CD4-positive, CD25-positive, alpha-beta regulatory T cell (primary cell): ENCODE measurements around the gene KIF18A. TPM values are rescaled to one million over a fixed set of nuclear protein-coding genes. Genes with fewer than 3 reads are reported as not detected.

Experiments
- ATAC-seq, 2 donors: fragments of 150-1000 bp; cut with Tn5 transposase; one replicate each; pipeline ENCODE4 v1.10.0; 2021; ENCODE audit warnings: low read depth in 2 of 2, moderate number of reproducible peaks in 2 of 2, moderate library complexity in 1 of 2
- DNase-seq, 3 donors: peaks; one replicate each; pipeline versions ENCODE4 v3.0.0 to v3.0.0-alpha.2; 2012 to 2022; ENCODE audit warnings: mixed read lengths in 1 of 3
- H3K27ac ChIP-seq: one replicate; pipeline ENCODE4 v1.7.0; 2013; ENCODE audit warnings: mild to moderate bottlenecking, low read length; ENCODE audit not compliant: insufficient read depth, poor library complexity, severe bottlenecking
- H3K27me3 ChIP-seq: one replicate; pipeline ENCODE4 v1.7.0; 2013; ENCODE audit warnings: low read length; ENCODE audit not compliant: control insufficient read depth, insufficient read depth
- H3K36me3 ChIP-seq: one replicate; pipeline ENCODE4 v1.7.0; 2013; ENCODE audit warnings: mild to moderate bottlenecking, low read length, moderate library complexity; ENCODE audit not compliant: control insufficient read depth, insufficient read depth
- H3K4me1 ChIP-seq: 2 replicates; pipeline ENCODE4 v1.7.0; 2013; ENCODE audit warnings: mild to moderate bottlenecking, low read length; ENCODE audit not compliant: insufficient read depth, control insufficient read depth, poor library complexity, severe bottlenecking
- H3K4me3 ChIP-seq: one replicate; pipeline ENCODE4 v1.7.0; 2013; ENCODE audit warnings: low read depth, mild to moderate bottlenecking, low read length, moderate library complexity
- H3K9me3 ChIP-seq, 2 experiments: 1 replicate in 1 of 2; 2 replicates in 1 of 2; pipeline ENCODE4 v1.7.0; 2013; ENCODE audit warnings: low read length in 2 of 2, mild to moderate bottlenecking in 1 of 2, moderate library complexity in 1 of 2; ENCODE audit not compliant: control insufficient read depth in 2 of 2
- H3K27ac Mint-ChIP-seq, 3 donors: one replicate each; pipeline ENCODE4 v1.8.0; 2020 to 2022; ENCODE audit warnings: mild to moderate bottlenecking in 3 of 3, mixed read lengths in 3 of 3, moderate library complexity in 2 of 3
- H3K27me3 Mint-ChIP-seq: one replicate; pipeline ENCODE4 v1.8.0; 2022; ENCODE audit warnings: mild to moderate bottlenecking, mixed read lengths
- H3K36me3 Mint-ChIP-seq: one replicate; pipeline ENCODE4 v1.8.0; 2020; ENCODE audit warnings: mixed read lengths
- H3K4me1 Mint-ChIP-seq, 4 donors: one replicate each; pipeline ENCODE4 v1.8.0; 2020 to 2022; ENCODE audit warnings: mixed read lengths in 4 of 4, mild to moderate bottlenecking in 1 of 4
- H3K4me3 Mint-ChIP-seq, 4 donors: one replicate each; pipeline ENCODE4 v1.8.0; 2020 to 2022; ENCODE audit warnings: mild to moderate bottlenecking in 4 of 4, mixed read lengths in 4 of 4, moderate library complexity in 3 of 4
- H3K9me3 Mint-ChIP-seq, 7 donors: one replicate each; pipeline ENCODE4 v1.8.0; 2020 to 2022; ENCODE audit warnings: mixed read lengths in 7 of 7, mild to moderate bottlenecking in 3 of 7, moderate library complexity in 2 of 7
- polyA plus RNA-seq, 4 donors: library from polyadenylated mRNA; unstranded; fragments of 300-500 nt; fragmentation: Illumina TruSeq; gene quantifications; one replicate each; pipeline ENCODE4 v1.2.3, GENCODE V29; 2021
- total RNA-seq: library from RNA; stranded (reverse); gene quantifications from one replicate; pipeline ENCODE4 v1.2.3, GENCODE V29; 2022

Gene KIF18A
- total and polyA plus RNA-seq, 5 donors from 2014 or later: 1.1 to 10.6 (median 1.6) TPM

GRCh38 chr11:28038775-28039174, 69.2 kb downstream of the KIF18A start:
- Histone ChIP-seq H3K36me3 (no peaks in the 10 kb centered on the region), H3K27me3 (no peaks in the 10 kb centered on the region), H3K9me3 (no peaks in the 10 kb centered on the region), H3K4me1 (no peaks in the 10 kb centered on the region), H3K4me3 (no peak overlapping the region), H3K27ac (no peak overlapping the region)
- H3K36me3 Mint-ChIP-seq: no peaks in the 10 kb centered on the region
- ATAC-seq (no peak), DNase-seq (no peak)
- no peak overlapping the region for H3K4me3 Mint-ChIP-seq
- H3K27me3 Mint-ChIP-seq: no peaks in the 10 kb centered on the region
- peaks cover 0 to 4% (median 0%) of the 10 kb centered on the region in 4 donors for H3K4me1 Mint-ChIP-seq
- peaks cover 0 to 2% (median 0%) of the 10 kb centered on the region in 7 donors for H3K9me3 Mint-ChIP-seq
- H3K27ac Mint-ChIP-seq: no peak overlapping the region

- ATAC-seq (no peak), DNase-seq (no peak)
- Mint-ChIP-seq H3K27ac (no peak overlapping the region), H3K4me1 (peaks cover 0 to 6% (median under 1%) of the 10 kb centered on the region in 4 donors), H3K9me3 (peaks cover 0 to 6% (median 0%) of the 10 kb centered on the region in 7 donors), H3K27me3 (no peaks in the 10 kb centered on the region), H3K36me3 (peaks cover 5% of the 10 kb centered on the region), H3K4me3 (no peak overlapping the region)
- Histone ChIP-seq H3K27ac (no peak overlapping the region), H3K4me3 (no peak overlapping the region), H3K36me3 (no peaks in the 10 kb centered on the region), H3K27me3 (no peaks in the 10 kb centered on the region), H3K9me3 (no peaks in the 10 kb centered on the region), H3K4me1 (no peaks in the 10 kb centered on the region)
Observed at GRCh38 chr11:28026634-28027290, 81.2 kb downstream of the KIF18A start.

GRCh38 chr11:28017816-28018215, 90.1 kb downstream of the KIF18A start:
- H3K4me1 ChIP-seq: no peaks in the 10 kb centered on the region
- no peaks in the 10 kb centered on the region for H3K36me3 ChIP-seq
- no peaks in the 10 kb centered on the region for H3K27me3 ChIP-seq
- no peaks in the 10 kb centered on the region for H3K27me3 Mint-ChIP-seq
- ATAC-seq (no peak), DNase-seq (no peak)
- no peaks in the 10 kb centered on the region for H3K9me3 ChIP-seq
- no peak overlapping the region for H3K27ac ChIP-seq
- H3K4me3 Mint-ChIP-seq: no peak overlapping the region
- H3K4me1 Mint-ChIP-seq: no peaks in the 10 kb centered on the region
- H3K4me3 ChIP-seq: no peak overlapping the region
- H3K9me3 Mint-ChIP-seq: no peaks in the 10 kb centered on the region
- H3K36me3 Mint-ChIP-seq: no peaks in the 10 kb centered on the region
- no peak overlapping the region for H3K27ac Mint-ChIP-seq

- Histone ChIP-seq H3K4me1 (no peaks in the 10 kb centered on the region), H3K27ac (no peak overlapping the region), H3K9me3 (no peaks in the 10 kb centered on the region), H3K27me3 (no peaks in the 10 kb centered on the region), H3K4me3 (no peak overlapping the region), H3K36me3 (no peaks in the 10 kb centered on the region)
- no peak overlapping the region for H3K4me3 Mint-ChIP-seq
- no peak overlapping the region for H3K27ac Mint-ChIP-seq
- H3K4me1 Mint-ChIP-seq: no peaks in the 10 kb centered on the region
- ATAC-seq (no peak), DNase-seq (no peak)
- no peaks in the 10 kb centered on the region for H3K36me3 Mint-ChIP-seq
- no peaks in the 10 kb centered on the region for H3K9me3 Mint-ChIP-seq
- no peaks in the 10 kb centered on the region for H3K27me3 Mint-ChIP-seq
Observed at GRCh38 chr11:28011813-28012212, 96.1 kb downstream of the KIF18A start.

GRCh38 chr11:28009996-28010395, 98.0 kb downstream of the KIF18A start:
- no peaks in the 10 kb centered on the region for H3K4me1 Mint-ChIP-seq
- no peaks in the 10 kb centered on the region for H3K36me3 Mint-ChIP-seq

GRCh38 chr11:28009388-28009787, 98.6 kb downstream of the KIF18A start:
- Mint-ChIP-seq H3K4me1 (no peaks in the 10 kb centered on the region), H3K27ac (no peak overlapping the region), H3K27me3 (no peaks in the 10 kb centered on the region), H3K36me3 (no peaks in the 10 kb centered on the region), H3K4me3 (no peak overlapping the region), H3K9me3 (peaks cover 0 to 3% (median 0%) of the 10 kb centered on the region in 7 donors)
- H3K27ac ChIP-seq: no peak overlapping the region
- H3K36me3 ChIP-seq: no peaks in the 10 kb centered on the region
- ATAC-seq (no peak), DNase-seq (no peak)
- H3K4me3 ChIP-seq: no peak overlapping the region
- no peaks in the 10 kb centered on the region for H3K27me3 ChIP-seq
- H3K4me1 ChIP-seq: no peaks in the 10 kb centered on the region
- no peaks in the 10 kb centered on the region for H3K9me3 ChIP-seq

More at GRCh38 chr11:28009996-28010395, 98.0 kb downstream of the KIF18A start:
- no peaks in the 10 kb centered on the region for H3K36me3 ChIP-seq
- H3K4me3 ChIP-seq: no peak overlapping the region
- no peak overlapping the region for H3K27ac ChIP-seq
- ATAC-seq (no peak), DNase-seq (no peak)
- H3K4me3 Mint-ChIP-seq: no peak overlapping the region
- no peaks in the 10 kb centered on the region for H3K27me3 Mint-ChIP-seq
- no peaks in the 10 kb centered on the region for H3K4me1 ChIP-seq
- no peak overlapping the region for H3K27ac Mint-ChIP-seq
- no peaks in the 10 kb centered on the region for H3K27me3 ChIP-seq
- H3K9me3 ChIP-seq: no peaks in the 10 kb centered on the region
- no peaks in the 10 kb centered on the region for H3K9me3 Mint-ChIP-seq

- no peaks in the 10 kb centered on the region for H3K36me3 ChIP-seq
- H3K4me3 ChIP-seq: no peak overlapping the region
- Mint-ChIP-seq H3K27me3 (no peaks in the 10 kb centered on the region), H3K27ac (no peak overlapping the region), H3K4me1 (no peaks in the 10 kb centered on the region), H3K4me3 (no peak overlapping the region), H3K9me3 (peaks cover 5 to 34% (median 9%) of the 10 kb centered on the region in 7 donors), H3K36me3 (peaks cover 3% of the 10 kb centered on the region)
- ATAC-seq (no peak), DNase-seq (no peak)
- peaks cover 8 to 29% of the 10 kb centered on the region in 2 experiments for H3K9me3 ChIP-seq
- no peaks in the 10 kb centered on the region for H3K27me3 ChIP-seq
- H3K27ac ChIP-seq: no peak overlapping the region
- no peaks in the 10 kb centered on the region for H3K4me1 ChIP-seq
Observed at GRCh38 chr11:28003615-28004014, 104.3 kb downstream of the KIF18A start.

GRCh38 chr11:27998552-27998951, 109.4 kb downstream of the KIF18A start:
- peaks cover 5 to 29% of the 10 kb centered on the region in 2 experiments for H3K9me3 ChIP-seq
- Mint-ChIP-seq H3K4me3 (no peak overlapping the region), H3K36me3 (peaks cover 3% of the 10 kb centered on the region), H3K4me1 (peaks cover 0 to 5% (median 0%) of the 10 kb centered on the region in 4 donors), H3K27ac (no peak overlapping the region), H3K9me3 (peaks cover 5 to 30% (median 13%) of the 10 kb centered on the region in 7 donors), H3K27me3 (no peaks in the 10 kb centered on the region)
- H3K4me3 ChIP-seq: no peak overlapping the region
- no peaks in the 10 kb centered on the region for H3K36me3 ChIP-seq
- no peaks in the 10 kb centered on the region for H3K4me1 ChIP-seq
- no peak overlapping the region for H3K27ac ChIP-seq
- no peaks in the 10 kb centered on the region for H3K27me3 ChIP-seq
- DNase-seq (no peak), ATAC-seq (no peak)
